ENCODE results near the gene FUBP3. TPM values are rescaled to one million over a fixed set of nuclear protein-coding genes. Genes with fewer than 3 reads are reported as not detected.

FUBP3 gene
- polyA plus RNA-seq, 2 of the 4 experiments (the other 2 are of a cell fraction) = 43.5 to 67.7 TPM

- TF ChIP-seq ATOH8 (CRISPR knock-in tag; IDR thresholded peaks at IDR 0.05; ENCODE audit: low read depth) = no peak
Measured at GRCh38 chr9:130578865-130579737, at the start of gene FUBP3 (continued).

GRCh38 chr9:130530938-130531337 lies 48.4 kb upstream of the FUBP3 start:
- FAIRE-seq = no peak
- H3K4me2 ChIP-seq = no peak overlapping the region
- no peaks in the 10 kb centered on the region for H3K4me1 ChIP-seq
- no peak for TF ChIP-seq TFCP2L1 (CRISPR knock-in tag; IDR thresholded peaks at IDR 0.05)
- no peak for TF ChIP-seq USF2 (IDR thresholded peaks at IDR 0.05)
- TF ChIP-seq CEBPB (IDR thresholded peaks at IDR 0.05) = 0 out of 4 replicates have a peak, but pooled peaks of 1 of the 2 experiments have one; percentile 13
- H3K27ac ChIP-seq = no peak overlapping the region
- no peak for ATAC-seq
- ChIA-PET POLR2A (no interaction called here), CTCF (interaction anchor here (1.5 to 2.6 kb wide), 3 partner anchors 12 to 71 kb away, joined by 4 to 7 read pairs (median 4); no protein-coding TSS in a partner anchor)
- no peak for DNase-seq (ENCODE audit: low read depth in 1 of 2, low spot score in 1 of 2)
- H3K9me3 ChIP-seq = no peaks in the 10 kb centered on the region
- no peak overlapping the region for H3K4me3 ChIP-seq
- 45% methylated on average over 9 of the region's 9 CpGs for WGBS (ENCODE audit: missing lambda C conversion rate)

GRCh38 chr9:130531670-130532069 lies 47.7 kb upstream of the FUBP3 start:
- H3K4me2 ChIP-seq = no peak overlapping the region
- no peaks in the 10 kb centered on the region for H3K4me1 ChIP-seq
- H3K9me3 ChIP-seq = no peaks in the 10 kb centered on the region
- WGBS (ENCODE audit: missing lambda C conversion rate) = 91% methylated on average over 4 of the region's 8 CpGs
- ChIA-PET CTCF (interaction anchor here (0.8 to 2.6 kb wide), 4 partner anchors 10 to 66 kb away, joined by 3 to 7 read pairs (median 4); no protein-coding TSS in a partner anchor), POLR2A (interaction anchor here (0.6 kb wide), 1 partner anchor 79 kb away, joined by 3 read pairs; no protein-coding TSS in a partner anchor)
- ATAC-seq (no peak), FAIRE-seq (no peak), DNase-seq (ENCODE audit: low read depth in 1 of 2, low spot score in 1 of 2) (no peak)
- no peak overlapping the region for H3K4me3 ChIP-seq
- H3K27ac ChIP-seq = no peak overlapping the region
- TF ChIP-seq PBX3 (IDR thresholded peaks at IDR 0.05) (no peak), HMGXB4 (CRISPR knock-in tag; IDR thresholded peaks at IDR 0.05; ENCODE audit: borderline replicate concordance) (no peak), ATOH8 (CRISPR knock-in tag; IDR thresholded peaks at IDR 0.05; ENCODE audit: low read depth) (no peak), REST (IDR thresholded peaks at IDR 0.05) (no peak), CTCF (IDR thresholded peaks at IDR 0.05) (no peak), MAZ (IDR thresholded peaks at IDR 0.05; ENCODE audit: borderline replicate concordance, low read depth, low read length) (no peak), CEBPB (IDR thresholded peaks at IDR 0.05) (no peak), GATA3 (IDR thresholded peaks at IDR 0.05; ENCODE audit: borderline replicate concordance) (no peak), USF2 (IDR thresholded peaks at IDR 0.05) (no peak), RNF2 (IDR thresholded peaks at IDR 0.05; ENCODE audit: borderline replicate concordance, low read depth) (no peak), HES2 (IDR thresholded peaks at IDR 0.05) (no peak), CHD2 (IDR thresholded peaks at IDR 0.05; ENCODE audit: low read length, partially characterized antibody) (no peak), JUNB (IDR thresholded peaks at IDR 0.05) (no peak), HOXA7 (CRISPR knock-in tag; IDR thresholded peaks at IDR 0.05) (no peak)

Data from A549 (cell line).